Adrenal gland (tissue), 12 donors: ENCODE measurements around the gene PTGIS. TPM values are rescaled to one million over a fixed set of nuclear protein-coding genes. Genes with fewer than 3 reads are reported as not detected.

ENCODE experiments used
- DNase-seq, 7 donors: peaks; one replicate each; pipeline ENCODE4 v3.0.0-alpha.2; 2019 to 2020
- H3K27ac ChIP-seq, 5 donors: fragments of 200-600 bp; sonication (generic) in 4 of 5; 1 replicate in 3 of 5; 2 replicates in 2 of 5; pipeline versions ENCODE4 v1.5.1 to v1.8.0; 2016 to 2020; ENCODE audit warnings: mild to moderate bottlenecking in 1 of 5
- H3K27me3 ChIP-seq: fragments of 200-600 bp; 2 replicates; pipeline ENCODE4 v1.8.0; 2021
- H3K36me3 ChIP-seq, 2 donors: fragments of 200-600 bp; replicated peaks in 1 of 2; 1 replicate in 1 of 2; 2 replicates in 1 of 2; pipeline versions ENCODE4 v1.5.1 to v1.8.0; 2018 to 2022
- H3K4me1 ChIP-seq, 2 donors: fragments of 200-600 bp; replicated peaks in 1 of 2; 1 replicate in 1 of 2; 2 replicates in 1 of 2; pipeline versions ENCODE4 v1.5.1 to v1.8.0; 2018 to 2021
- H3K4me3 ChIP-seq, 4 donors: fragments of 200-600 bp; sonication (generic) in 3 of 4; one replicate each; pipeline ENCODE4 v1.5.1; 2016 to 2018
- H3K9me3 ChIP-seq, 3 donors: fragments of 200-600 bp; sonication (generic) in 1 of 3; replicated peaks in 1 of 3; 1 replicate in 2 of 3; 2 replicates in 1 of 3; pipeline versions ENCODE4 v1.5.1 to v1.8.0; 2016 to 2021
- POLR2A ChIP-seq, 2 donors: fragments of 450-650 bp; IDR thresholded peaks; one replicate each; pipeline ENCODE4 v1.6.1; 2017; ENCODE audit warnings: antibody characterized with exemption in 2 of 2, mild to moderate bottlenecking in 2 of 2, moderate library complexity in 1 of 2
- WGBS, 4 donors: extraction: QIAGEN DNeasy Blood & Tissue Kit in 2 of 4; methylation state at CpG; one replicate each; pipeline versions ENCODE4 v1.1.5 to v1.1.7; 2013 to 2017; 5-methylcytosine and 5-hydroxymethylcytosine counted together
- intact Hi-C, 2 donors: fragments of 100-400 bp; cut with DNase I; formaldehyde crosslinking; loops; one replicate each; pipeline versions ENCODE4 v1.14.1 to v1.15.0; 2022 to 2023
- polyA plus RNA-seq, 3 donors: library from polyadenylated mRNA; stranded (reverse); fragments of 200-250 nt in 2 of 3; fragments of 350-450 nt in 1 of 3; fragmentation: Illumina TruSeq in 1 of 3; extraction: RNeasy Lipid Tissue Mini Kit (QIAGEN cat#74804) in 1 of 3; gene quantifications; one replicate each; pipeline ENCODE4 v1.2.3, GENCODE V29; 2013 to 2014
- total RNA-seq, 9 donors: library from RNA; depleted of rRNA in 4 of 9; stranded (reverse); fragments of >200 nt in 4 of 9; fragments of 120-200 nt in 1 of 9; fragmentation: NEBNext Ultra II Directional in 1 of 9; extraction: Animal tissue kit (Norgen Biotek cat#: 25700) in 1 of 9; gene quantifications; one replicate each; pipeline versions ENCODE4 v1.1.0 to v1.2.4, GENCODE V29; 2013 to 2023
- TF ChIP-seq, protein P1 (sequence below), 6 experiments: fragments of 450-650 bp in 4 of 6; fragments of 200-600 bp in 2 of 6; sonication (generic) in 1 of 6; IDR thresholded peaks; 1 replicate in 5 of 6; 2 replicates in 1 of 6; pipeline versions ENCODE4 v1.5.1 to v1.8.0; 2016 to 2021; ENCODE audit warnings: antibody characterized with exemption in 6 of 6, mild to moderate bottlenecking in 2 of 6, moderate library complexity in 1 of 6
- donor health status: healthy with polysubstance abuse.
- donor health status: Bipolar disorder and iron deficiency.
- donor health status: DM: yes; HTN: yes; CAD: no.
- donor health status: DM: no; HTN: no; CAD: no.
- donor health status: DM: no; HTN: no; CAD: no.
- donor health status: DM: yes; HTN: yes; CAD: no.

PTGIS gene
- total and polyA plus RNA-seq, 12 donors, result 3.5 to 34.2 (median 8.0) TPM

DNA sequence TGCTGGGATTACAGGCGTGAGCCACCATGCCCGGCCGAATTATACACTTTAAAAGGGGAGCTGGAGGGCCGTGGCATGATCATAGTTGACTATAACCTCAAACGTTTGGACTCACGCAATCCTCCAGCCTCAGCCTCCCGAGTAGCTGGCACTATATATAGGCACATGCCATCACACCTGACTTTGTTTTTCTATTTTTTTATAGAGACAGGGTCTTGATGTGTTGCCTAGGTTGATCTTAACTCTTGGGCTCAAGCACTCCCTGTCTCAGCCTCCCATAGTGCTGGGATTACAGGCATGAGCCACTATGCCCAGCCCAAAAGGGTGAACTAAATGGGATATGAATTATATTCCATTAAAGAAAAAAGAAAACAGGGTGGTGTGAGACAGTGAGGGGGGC, 7.8 kb downstream of the PTGIS start:
- no peak for TF ChIP-seq POLR2A (IDR thresholded peaks at IDR 0.05)
- TF ChIP-seq, protein P1, sequence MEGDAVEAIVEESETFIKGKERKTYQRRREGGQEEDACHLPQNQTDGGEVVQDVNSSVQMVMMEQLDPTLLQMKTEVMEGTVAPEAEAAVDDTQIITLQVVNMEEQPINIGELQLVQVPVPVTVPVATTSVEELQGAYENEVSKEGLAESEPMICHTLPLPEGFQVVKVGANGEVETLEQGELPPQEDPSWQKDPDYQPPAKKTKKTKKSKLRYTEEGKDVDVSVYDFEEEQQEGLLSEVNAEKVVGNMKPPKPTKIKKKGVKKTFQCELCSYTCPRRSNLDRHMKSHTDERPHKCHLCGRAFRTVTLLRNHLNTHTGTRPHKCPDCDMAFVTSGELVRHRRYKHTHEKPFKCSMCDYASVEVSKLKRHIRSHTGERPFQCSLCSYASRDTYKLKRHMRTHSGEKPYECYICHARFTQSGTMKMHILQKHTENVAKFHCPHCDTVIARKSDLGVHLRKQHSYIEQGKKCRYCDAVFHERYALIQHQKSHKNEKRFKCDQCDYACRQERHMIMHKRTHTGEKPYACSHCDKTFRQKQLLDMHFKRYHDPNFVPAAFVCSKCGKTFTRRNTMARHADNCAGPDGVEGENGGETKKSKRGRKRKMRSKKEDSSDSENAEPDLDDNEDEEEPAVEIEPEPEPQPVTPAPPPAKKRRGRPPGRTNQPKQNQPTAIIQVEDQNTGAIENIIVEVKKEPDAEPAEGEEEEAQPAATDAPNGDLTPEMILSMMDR (IDR thresholded peaks at IDR 0.05), result no peak
- Histone ChIP-seq H3K4me3 (no peak overlapping the region), H3K27me3 (peaks cover 8% of the 10 kb centered on the region), H3K9me3 (peaks cover 0 to 6% (median 0%) of the 10 kb centered on the region in 3 donors), H3K36me3 (no peaks in the 10 kb centered on the region), H3K4me1 (peaks cover 0 to 13% of the 10 kb centered on the region in 2 donors), H3K27ac (no peak overlapping the region)
- DNase-seq, result peak in 1 of 7 donors; percentile 31
- 85 to 91% (median 89%) methylated on average over 7 of the region's 7 CpGs for WGBS, 4 donors
- intact Hi-C loops, result no loop called here

DNA sequence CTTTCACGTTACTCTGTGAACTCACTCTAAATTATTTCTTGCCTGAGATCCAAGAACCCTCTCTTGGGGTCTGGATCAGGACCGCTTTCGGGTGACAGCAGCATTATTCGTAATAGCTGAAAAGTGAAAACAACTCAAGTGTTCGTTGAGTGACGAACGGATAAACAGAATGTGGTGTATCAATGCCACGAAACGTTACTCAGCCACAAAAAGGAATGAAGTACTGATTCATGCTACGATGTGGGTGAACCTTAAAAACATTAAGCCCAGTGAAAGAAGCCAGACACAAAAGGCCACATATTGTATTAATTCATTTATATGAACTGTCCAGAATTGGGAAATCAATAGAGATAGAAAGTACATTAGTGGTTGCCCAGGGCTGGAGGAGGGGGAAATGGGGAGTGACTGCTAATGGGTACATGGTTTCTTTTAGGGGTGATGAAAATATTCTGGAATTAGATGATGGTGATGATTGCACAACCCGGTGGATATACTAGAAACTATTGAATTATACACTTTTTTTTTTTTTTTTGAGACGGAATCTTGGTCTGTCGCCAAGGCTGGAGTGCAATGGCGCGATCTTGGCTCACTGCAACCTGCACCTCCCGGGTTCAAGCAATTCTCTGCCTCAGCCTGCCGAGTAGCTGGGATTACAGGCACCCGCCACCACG, 8.4 kb downstream of the PTGIS start:
- Histone ChIP-seq H3K9me3 (peaks cover 0 to 6% (median 0%) of the 10 kb centered on the region in 3 donors), H3K36me3 (no peaks in the 10 kb centered on the region), H3K27ac (peak overlapping the region in 1 of 5 donors; percentile 1), H3K4me1 (peaks cover 0 to 13% of the 10 kb centered on the region in 2 donors), H3K27me3 (peaks cover 8% of the 10 kb centered on the region), H3K4me3 (no peak overlapping the region)
- WGBS, 4 donors, result 73 to 76% (median 75%) methylated on average over 19 of the region's 19 CpGs
- TF ChIP-seq, protein P1 (IDR thresholded peaks at IDR 0.05), result no peak
- TF ChIP-seq POLR2A (IDR thresholded peaks at IDR 0.05), result no peak
- intact Hi-C loops, result no loop called here
- DNase-seq, result peak in 1 of 7 donors; percentile 23

DNA sequence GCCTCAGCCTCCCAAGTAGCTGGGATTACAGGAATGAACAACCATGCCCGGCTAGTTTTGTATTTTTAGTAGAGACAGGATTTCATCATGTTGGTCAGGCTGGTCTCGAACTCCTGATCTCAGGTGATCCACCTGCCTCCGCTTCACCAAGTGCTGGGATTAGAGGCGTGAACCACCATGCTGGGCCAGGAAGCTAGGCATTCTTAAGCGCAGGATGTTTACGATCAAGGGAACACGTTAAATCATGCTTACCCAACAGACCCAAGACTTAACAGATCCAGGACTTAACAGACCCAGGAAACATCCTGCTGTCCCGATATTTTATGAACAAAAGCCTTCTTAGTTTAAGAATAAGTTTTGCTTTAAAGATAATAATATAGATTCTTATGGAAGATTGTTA, 9.1 kb downstream of the PTGIS start:
- no peak overlapping the region for H3K27ac ChIP-seq
- no peak overlapping the region for H3K4me3 ChIP-seq
- H3K36me3 ChIP-seq, result no peaks in the 10 kb centered on the region
- intact Hi-C loops, result no loop called here
- H3K4me1 ChIP-seq, result peaks cover 0 to 13% of the 10 kb centered on the region in 2 donors
- 65 to 78% (median 75%) methylated on average over 8 of the region's 8 CpGs for WGBS, 4 donors
- peaks cover 0 to 6% (median 0%) of the 10 kb centered on the region in 3 donors for H3K9me3 ChIP-seq
- no peak for TF ChIP-seq POLR2A (IDR thresholded peaks at IDR 0.05)
- TF ChIP-seq, protein P1 (IDR thresholded peaks at IDR 0.05), result no peak
- DNase-seq, result no peak
- peaks cover 8% of the 10 kb centered on the region for H3K27me3 ChIP-seq

DNA sequence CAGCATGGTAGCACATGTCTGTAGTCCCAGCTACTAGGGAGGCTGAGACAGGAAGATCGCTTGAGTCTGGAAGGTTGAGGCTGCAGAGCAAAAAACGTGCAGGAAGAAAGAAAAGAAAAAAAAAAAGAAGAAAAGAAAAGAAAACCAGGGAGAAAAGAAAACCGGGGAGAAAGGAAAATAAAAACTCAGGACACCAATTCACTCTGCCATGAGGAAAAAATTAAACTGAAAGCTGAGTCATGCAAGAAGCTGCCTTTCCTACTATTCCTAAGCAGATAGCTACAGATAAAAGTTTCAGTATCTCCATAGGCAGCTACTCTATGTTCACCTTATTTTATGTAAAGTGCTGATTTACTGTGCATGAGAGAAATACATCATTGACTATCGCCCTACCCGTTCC, 10.5 kb downstream of the PTGIS start:
- Histone ChIP-seq H3K36me3 (no peaks in the 10 kb centered on the region), H3K4me1 (peaks cover 0 to 13% of the 10 kb centered on the region in 2 donors), H3K4me3 (peak overlapping the region in 1 of 4 donors; percentile 9), H3K9me3 (peaks cover 0 to 6% (median 0%) of the 10 kb centered on the region in 3 donors), H3K27ac (peak overlapping the region in 1 of 5 donors; percentile 38), H3K27me3 (peaks cover 8% of the 10 kb centered on the region)
- intact Hi-C loops, result no loop called here
- TF ChIP-seq, protein P1 (IDR thresholded peaks at IDR 0.05), result no peak
- no peak for TF ChIP-seq POLR2A (IDR thresholded peaks at IDR 0.05)
- DNase-seq, result no peak
- 55 to 68% (median 63%) methylated on average over 5 of the region's 5 CpGs for WGBS, 4 donors
